ENCODE results near the gene GLT8D2. TPM values are rescaled to one million over a fixed set of nuclear protein-coding genes. Genes with fewer than 3 reads are reported as not detected.

Gene GLT8D2
- 56.1 TPM for total RNA-seq (ENCODE audit: insufficient read depth, low replicate concordance)

DNA sequence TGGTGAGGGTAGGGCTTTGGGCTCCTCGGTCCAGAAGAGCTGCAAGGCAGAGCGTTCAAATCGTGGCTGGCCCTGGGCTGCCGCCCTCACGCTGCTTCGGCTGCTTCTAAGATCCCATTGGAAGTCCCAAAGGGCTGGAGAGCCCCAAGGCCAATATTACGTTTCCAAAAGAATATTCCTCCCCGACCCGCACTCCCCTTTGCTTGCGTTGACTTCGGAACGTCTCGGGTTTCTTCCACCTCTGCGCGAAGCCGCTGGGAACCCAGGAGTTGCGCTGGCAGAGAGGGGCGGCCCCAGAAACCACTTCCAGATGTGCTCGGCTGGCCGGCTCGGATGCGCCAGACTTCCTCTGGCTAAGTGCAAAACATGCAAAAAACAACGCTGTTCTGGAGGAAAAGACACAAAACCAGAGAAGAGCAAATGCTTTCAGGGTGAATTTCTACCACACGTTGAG, at the start of gene GLT8D2:
TSS of gene GLT8D2 (minus strand) at position 285 of the 454 bp plus-strand sequence. CDS start 30,539 bp downstream, outside the sequence.
- DNase-seq (ENCODE audit: low spot score): peak; percentile 91

DNA sequence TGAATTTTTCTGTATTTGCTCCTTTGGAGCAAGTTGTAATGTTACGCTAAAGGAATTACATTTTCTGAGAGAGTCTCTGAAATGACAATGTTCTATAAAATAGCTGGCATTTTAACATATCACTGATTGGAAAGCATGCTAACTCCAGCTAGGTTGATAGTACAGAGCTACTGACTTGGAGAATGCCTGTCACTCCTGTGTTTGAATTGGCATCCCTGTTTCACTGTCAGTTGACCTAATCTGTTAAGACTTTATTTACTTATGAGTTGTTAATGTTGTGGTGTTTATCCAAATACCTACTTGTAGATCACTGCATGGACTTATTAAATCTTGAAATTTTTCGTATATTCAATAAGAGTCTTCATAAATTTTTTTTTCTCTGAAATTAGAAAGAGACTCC, 48.0 kb upstream of the GLT8D2 start:
- no peak for DNase-seq (ENCODE audit: low spot score)

DNA sequence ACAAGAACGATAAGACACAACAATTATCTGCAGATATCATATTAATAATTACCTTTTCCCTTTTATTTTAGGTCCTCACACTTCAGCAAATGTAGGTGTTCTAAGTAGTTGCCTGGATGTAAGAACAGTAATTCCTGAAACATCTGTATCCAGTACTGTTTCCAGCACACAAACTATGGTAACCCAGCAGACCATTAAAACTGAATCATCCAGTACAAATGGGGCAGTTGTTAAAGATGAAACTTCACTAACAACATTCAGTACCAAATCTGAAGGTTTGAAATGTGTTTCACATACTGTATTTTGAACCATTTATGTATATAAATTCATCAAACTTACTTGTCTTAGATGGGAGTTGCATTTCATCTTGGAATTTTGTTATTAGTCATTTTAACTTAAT, 45.3 kb upstream of the GLT8D2 start:
- no peak for DNase-seq (ENCODE audit: low spot score)

- DNase-seq (ENCODE audit: low spot score): no peak
Observed at GRCh38 chr12:104094284-104094683, 44.3 kb upstream of the GLT8D2 start.

DNA sequence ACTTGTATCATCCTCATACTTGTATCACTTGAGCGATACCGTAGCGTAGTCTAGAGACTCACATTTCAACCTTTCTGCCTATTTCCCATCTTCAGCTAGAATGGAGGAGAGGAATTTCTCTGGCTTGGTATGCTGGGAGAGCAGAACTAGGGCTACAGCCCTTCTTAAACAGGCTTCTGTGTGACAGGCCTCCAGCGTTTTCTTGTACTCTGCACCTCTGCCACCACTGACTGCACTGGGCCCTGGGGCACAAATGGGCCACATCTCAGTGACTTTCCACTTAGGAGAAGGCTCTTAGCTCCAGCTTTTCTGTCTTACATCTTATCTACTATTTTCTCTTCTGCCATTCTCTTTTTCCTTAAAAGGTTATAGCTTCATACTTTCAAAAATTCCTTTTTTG, 41.1 kb upstream of the GLT8D2 start:
- no peak for DNase-seq (ENCODE audit: low spot score)

DNA sequence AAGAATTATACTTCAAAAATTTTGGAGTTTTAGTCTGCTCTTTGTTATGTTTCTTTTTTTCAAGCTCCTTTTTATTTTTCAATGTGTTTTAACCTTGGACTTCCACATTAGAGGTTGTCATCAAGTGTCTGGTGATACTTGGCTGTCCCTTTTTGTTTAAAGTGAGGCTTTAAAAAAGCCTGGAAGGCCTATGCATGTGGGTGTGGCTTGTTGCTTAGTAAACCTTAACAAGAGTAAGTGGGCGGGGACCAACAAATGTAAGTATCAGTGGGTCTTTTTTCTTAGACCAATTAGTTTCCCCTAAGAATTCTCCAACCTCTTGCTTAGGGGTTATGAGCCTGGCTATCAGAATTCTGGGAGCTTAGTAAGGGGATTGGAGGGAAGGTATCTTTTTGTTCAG, 40.7 kb upstream of the GLT8D2 start:
- no peak for DNase-seq (ENCODE audit: low spot score)

DNA sequence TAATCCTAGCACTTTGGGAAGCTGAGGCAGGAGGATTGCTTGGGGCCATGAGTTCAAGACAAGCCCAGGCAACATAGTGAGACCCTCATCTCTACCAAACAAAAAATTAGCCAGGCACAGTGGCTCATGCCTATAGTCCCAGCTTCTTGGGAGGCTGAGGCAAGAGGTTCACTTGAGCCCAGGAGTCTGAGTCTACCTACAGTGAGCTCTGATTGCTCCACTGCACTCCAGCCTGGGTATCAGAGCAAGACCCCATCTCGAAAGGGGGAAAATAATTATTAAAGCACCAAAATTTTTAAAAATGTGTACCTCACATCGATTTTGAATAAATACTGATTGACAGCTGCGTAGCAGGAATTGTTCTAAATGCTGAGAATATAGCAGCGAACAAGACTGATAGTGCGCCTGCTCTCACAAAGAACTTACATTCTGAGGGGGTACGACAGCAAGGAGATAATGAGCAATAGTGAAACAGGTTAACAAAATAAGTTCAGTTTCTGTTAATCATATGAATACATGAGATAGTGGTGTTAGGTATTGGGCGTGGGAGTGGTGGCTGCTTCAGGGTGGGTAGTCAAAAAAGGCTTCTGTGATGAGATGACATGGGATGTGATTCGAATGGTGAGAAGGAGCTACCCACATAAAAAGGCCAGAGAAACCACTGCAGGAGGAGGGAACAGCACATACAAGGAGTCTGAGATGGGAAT, 33.9 kb upstream of the GLT8D2 start:
- no peak for DNase-seq (ENCODE audit: low spot score)

GRCh38 chr12:104080764-104081163, 30.8 kb upstream of the GLT8D2 start:
- DNase-seq (ENCODE audit: low spot score): no peak

DNA sequence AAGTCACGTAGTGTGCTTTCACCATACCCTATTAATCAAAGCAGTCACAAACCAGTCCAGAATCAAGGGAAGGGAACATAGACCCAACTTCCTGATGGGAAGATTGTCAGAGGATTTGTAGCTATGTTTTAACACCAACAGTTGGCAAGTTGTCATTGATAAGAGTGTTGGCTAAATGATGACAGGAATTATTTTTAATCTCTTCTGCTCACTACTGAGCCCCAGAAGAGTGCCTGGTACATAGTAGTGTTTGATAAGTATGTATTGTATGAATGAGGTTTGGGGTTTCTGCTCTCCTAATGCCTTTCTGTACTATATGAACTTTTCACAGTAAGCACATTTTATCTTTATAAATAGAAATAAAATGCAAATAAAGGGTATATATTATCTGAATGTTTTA, 29.0 kb upstream of the GLT8D2 start:
- DNase-seq (ENCODE audit: low spot score): no peak

DNA sequence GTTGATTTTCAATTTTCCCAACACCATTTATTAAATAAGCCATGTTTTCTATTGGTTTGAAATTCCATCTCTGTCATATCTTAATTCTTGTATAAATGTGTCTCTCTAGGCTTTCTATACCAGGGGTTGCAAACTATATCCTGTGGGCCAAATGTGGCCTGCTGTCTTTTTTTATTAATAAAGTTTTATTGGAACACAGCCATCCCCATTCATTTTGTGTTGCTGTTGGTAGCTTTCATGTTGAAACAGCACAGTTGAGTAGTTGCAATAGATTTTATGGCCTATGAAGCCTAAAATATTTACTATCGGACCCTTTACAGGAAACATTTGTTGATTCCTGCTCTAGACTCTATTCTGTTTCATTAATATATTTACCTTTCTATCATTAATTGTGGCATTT, 23.7 kb upstream of the GLT8D2 start:
- no peak for DNase-seq (ENCODE audit: low spot score)

- DNase-seq (ENCODE audit: low spot score): no peak
Observed at GRCh38 chr12:104072099-104072498, 22.1 kb upstream of the GLT8D2 start.

GRCh38 chr12:104064842-104065427, 14.9 kb upstream of the GLT8D2 start:
- peak; percentile 9 for DNase-seq (ENCODE audit: low spot score)

DNA sequence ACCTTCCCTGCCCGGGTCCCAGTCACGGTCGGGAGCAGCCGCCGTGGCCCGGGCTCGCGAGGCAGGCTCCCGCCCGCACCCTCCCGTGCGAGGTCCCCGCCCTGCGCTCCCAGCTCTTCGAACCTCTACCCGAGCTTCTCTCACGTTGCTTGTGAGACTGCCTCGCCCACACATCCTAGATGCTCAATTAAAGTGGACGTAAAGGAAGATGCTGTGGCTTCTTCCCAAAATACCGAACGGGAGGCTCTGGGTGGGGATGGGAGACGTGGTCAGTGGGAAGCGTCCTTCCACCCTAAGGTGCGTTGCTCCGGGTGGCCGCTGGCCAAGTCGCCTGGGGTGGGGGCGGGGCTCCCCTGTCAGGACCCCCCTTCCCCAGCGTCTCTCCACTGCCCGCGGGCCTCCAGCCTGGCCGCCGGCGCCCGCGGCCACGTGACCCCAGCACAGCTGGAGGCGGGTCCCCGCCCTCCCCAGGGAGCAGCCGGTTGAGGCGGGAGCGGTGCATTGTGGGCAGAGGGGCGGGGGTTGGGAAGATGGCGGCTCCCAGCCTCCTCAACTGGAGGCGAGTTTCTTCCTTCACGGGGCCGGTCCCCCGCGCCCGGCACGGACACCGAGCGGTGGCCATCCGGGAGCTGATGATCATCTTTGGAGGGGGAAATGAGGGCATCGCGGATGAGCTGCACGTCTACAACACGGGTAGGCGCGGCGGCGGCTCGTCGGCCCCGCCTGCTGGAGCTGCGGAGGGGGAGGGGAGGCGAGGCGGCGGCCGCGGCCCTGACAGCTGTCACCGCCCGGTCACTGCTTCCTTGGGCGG, 14.2 kb upstream of the GLT8D2 start, which contains the start of gene HCFC2:
TSS of gene HCFC2 (plus strand) at position 501 of the 811 bp plus-strand sequence. CDS start at position 531, 30 bp downstream.
- DNase-seq (ENCODE audit: low spot score): peak; percentile 96

- no peak for DNase-seq (ENCODE audit: low spot score)
Observed at GRCh38 chr12:104063712-104064030, 13.7 kb upstream of the GLT8D2 start.

GRCh38 chr12:104060791-104061190, 10.8 kb upstream of the GLT8D2 start:
- no peak for DNase-seq (ENCODE audit: low spot score)

DNA sequence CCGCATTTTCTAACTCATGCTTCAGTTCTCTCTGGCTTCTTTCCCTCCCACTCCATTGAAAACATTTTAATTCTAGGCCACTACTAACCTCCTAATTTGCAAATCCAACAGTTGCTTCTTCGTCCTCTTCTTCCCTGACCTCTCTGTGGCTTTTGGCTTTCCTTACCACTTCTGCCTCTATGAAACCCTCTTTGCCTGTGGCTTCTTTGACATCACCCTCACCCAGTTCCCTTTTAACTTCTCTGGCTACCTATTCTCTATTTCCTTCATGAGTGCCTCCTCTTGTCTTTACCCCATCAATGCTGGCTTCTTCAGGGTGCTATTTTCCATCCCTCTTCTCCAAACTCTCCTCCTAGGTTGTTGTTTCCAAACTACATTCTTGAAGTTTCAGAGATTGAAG, 10.0 kb upstream of the GLT8D2 start:
- no peak for DNase-seq (ENCODE audit: low spot score)

DNA sequence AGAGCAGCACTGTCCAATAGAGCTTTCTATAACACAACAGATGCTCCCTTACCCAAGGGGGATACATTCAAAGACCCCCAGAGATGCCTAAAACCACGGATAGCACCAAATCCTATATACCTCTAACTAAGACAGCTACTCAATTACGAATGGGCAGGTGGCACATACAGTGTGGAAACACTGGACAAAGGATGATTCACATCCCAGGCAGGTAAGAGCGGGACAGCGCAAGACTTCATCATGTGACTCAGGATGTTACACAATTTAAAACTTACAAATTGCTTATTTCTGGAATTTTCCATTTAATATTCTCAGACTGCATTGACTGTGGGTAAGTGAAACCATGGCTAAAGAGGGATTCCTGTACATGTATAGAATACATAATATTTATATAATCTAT, 8.8 kb upstream of the GLT8D2 start:
- DNase-seq (ENCODE audit: low spot score): no peak

GRCh38 chr12:104057771-104058197, 7.8 kb upstream of the GLT8D2 start:
- no peak for DNase-seq (ENCODE audit: low spot score)

- DNase-seq (ENCODE audit: low spot score): no peak
Observed at GRCh38 chr12:104056419-104056972, 6.5 kb upstream of the GLT8D2 start.

DNA sequence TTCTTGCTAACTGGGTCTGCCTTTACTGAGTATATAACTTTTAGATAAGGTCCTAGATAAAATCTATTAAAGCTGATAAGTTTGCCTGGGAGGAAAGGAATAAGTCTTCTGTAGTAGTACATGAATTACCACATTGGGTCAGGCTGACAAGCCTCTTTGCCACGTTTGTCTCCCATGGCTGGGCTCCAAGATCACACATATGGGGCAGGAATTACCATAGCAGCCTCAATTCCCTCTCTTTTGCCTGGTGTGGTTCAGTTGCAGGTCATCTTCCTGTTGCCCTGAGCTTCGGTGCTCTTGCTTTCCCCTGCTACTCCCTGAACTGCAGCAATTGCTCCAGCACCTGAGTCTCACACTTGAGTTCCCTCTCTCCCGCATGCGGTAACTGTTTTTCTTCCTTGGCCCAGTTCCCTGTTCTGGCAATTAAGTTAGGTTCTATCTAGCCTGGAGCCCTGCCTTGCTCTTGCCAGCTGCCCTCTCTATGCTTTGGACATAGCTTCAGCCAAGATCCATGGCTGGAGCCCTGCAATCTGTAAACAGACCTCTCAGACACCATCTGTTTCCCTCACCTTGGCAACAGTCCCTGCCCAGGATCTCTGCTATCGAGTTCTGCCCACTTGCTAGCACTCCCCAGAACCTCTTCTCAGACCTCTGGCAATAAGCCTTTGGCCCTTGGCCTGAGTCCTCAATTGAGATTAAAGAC, 5.8 kb upstream of the GLT8D2 start:
- DNase-seq (ENCODE audit: low spot score): no peak

GRCh38 chr12:104054681-104055346, 4.8 kb upstream of the GLT8D2 start:
- no peak for DNase-seq (ENCODE audit: low spot score)

Measured in umbilical cord (tissue), 2 donors.